NT2/D1 (cell line): ENCODE results near the gene AMZ1.

Experiments used
- DNase-seq: peaks from one replicate; pipeline ENCODE4 v3.0.0-alpha.2; 2011; ENCODE audit warnings: low read depth, low spot score
- H3K27me3 ChIP-seq: 2 replicates; pipeline ENCODE4 v1.6.0; 2011; ENCODE audit warnings: mild to moderate bottlenecking; ENCODE audit not compliant: insufficient read length, insufficient read depth
- H3K36me3 ChIP-seq: 2 replicates; pipeline ENCODE4 v1.6.1; 2011; ENCODE audit warnings: mild to moderate bottlenecking, low read length, mixed read lengths; ENCODE audit not compliant: insufficient read depth, insufficient read length
- H3K4me1 ChIP-seq: 2 replicates; pipeline ENCODE4 v1.5.1; 2011; ENCODE audit not compliant: insufficient read depth, insufficient read length
- H3K4me3 ChIP-seq: 2 replicates; pipeline ENCODE4 v1.5.1; 2011; ENCODE audit warnings: low read depth; ENCODE audit not compliant: insufficient read length
- H3K9ac ChIP-seq: 2 replicates; pipeline ENCODE4 v1.6.0; 2011; ENCODE audit warnings: low read depth; ENCODE audit not compliant: insufficient read length
- H3K9me3 ChIP-seq: 2 replicates; pipeline ENCODE4 v1.5.1; 2011; ENCODE audit warnings: mild to moderate bottlenecking, low read length; ENCODE audit not compliant: insufficient read depth
- SUZ12 ChIP-seq: IDR thresholded peaks from 2 replicates; pipeline ENCODE4 v1.6.1; 2011; ENCODE audit not compliant: insufficient read length, insufficient read depth; ENCODE audit errors: extremely low read depth
- YY1 ChIP-seq: IDR thresholded peaks from 2 replicates; pipeline ENCODE4 v1.6.1; 2011; ENCODE audit not compliant: insufficient read length, insufficient read depth
- ZNF274 ChIP-seq: IDR thresholded peaks from 2 replicates; pipeline ENCODE4 v1.6.1; 2011; ENCODE audit warnings: mild to moderate bottlenecking, low read depth, low read length

AMZ1 gene

GRCh38 chr7:2687881-2688318 lies at the start of gene AMZ1:
Gene AMZ1 (plus strand): TSS chr7:2688202. CDS start chr7:2700452, 12,250 bp downstream.
- Histone ChIP-seq H3K36me3 (no peaks in the 10 kb centered on the region), H3K27me3 (peaks cover 50% of the 10 kb centered on the region), H3K4me1 (peaks cover 9% of the 10 kb centered on the region), H3K4me3 (peak within 1 kb of the TSS; percentile 39), H3K9ac (peak within 1 kb of the TSS; percentile 67), H3K9me3 (no peaks in the 10 kb centered on the region)
- TF ChIP-seq YY1, result no peak
- no peak for TF ChIP-seq SUZ12
- no peak for TF ChIP-seq ZNF274
- no peak for DNase-seq

- DNase-seq, result no peak
- peaks cover 63% of the 10 kb centered on the region for H3K36me3 ChIP-seq
- TF ChIP-seq YY1, result no peak
- TF ChIP-seq SUZ12, result no peak
- TF ChIP-seq ZNF274, result no peak
- peaks cover 59% of the 10 kb centered on the region for H3K4me1 ChIP-seq
- no peaks in the 10 kb centered on the region for H3K9me3 ChIP-seq
- no peaks in the 10 kb centered on the region for H3K27me3 ChIP-seq
- no peak overlapping the region for H3K4me3 ChIP-seq
- peak overlapping the region; percentile 56 for H3K9ac ChIP-seq
Observed at GRCh38 chr7:2638224-2638991, 49.6 kb upstream of the AMZ1 start.

- Histone ChIP-seq H3K36me3 (peaks cover 67% of the 10 kb centered on the region), H3K27me3 (no peaks in the 10 kb centered on the region), H3K9ac (no peak overlapping the region), H3K9me3 (no peaks in the 10 kb centered on the region), H3K4me1 (peaks cover 57% of the 10 kb centered on the region), H3K4me3 (no peak overlapping the region)
- TF ChIP-seq ZNF274 (no peak), YY1 (no peak), SUZ12 (no peak)
- DNase-seq, result no peak
Observed at GRCh38 chr7:2639181-2639681, 48.8 kb upstream of the AMZ1 start.

- H3K27me3 ChIP-seq, result no peaks in the 10 kb centered on the region
- H3K36me3 ChIP-seq, result peaks cover 66% of the 10 kb centered on the region
- TF ChIP-seq SUZ12 (no peak), ZNF274 (no peak), YY1 (no peak)
- H3K9me3 ChIP-seq, result no peaks in the 10 kb centered on the region
- no peak for DNase-seq
- H3K4me1 ChIP-seq, result peaks cover 61% of the 10 kb centered on the region
- H3K4me3 ChIP-seq, result no peak overlapping the region
- peak overlapping the region; percentile 52 for H3K9ac ChIP-seq
Observed at GRCh38 chr7:2639695-2640481, 48.1 kb upstream of the AMZ1 start.

GRCh38 chr7:2640482-2640830 lies 47.5 kb upstream of the AMZ1 start:
- no peak for TF ChIP-seq ZNF274
- TF ChIP-seq YY1, result no peak
- TF ChIP-seq SUZ12, result no peak
- Histone ChIP-seq H3K27me3 (no peaks in the 10 kb centered on the region), H3K4me1 (peaks cover 61% of the 10 kb centered on the region), H3K4me3 (no peak overlapping the region), H3K36me3 (peaks cover 61% of the 10 kb centered on the region), H3K9ac (peak overlapping the region; percentile 52), H3K9me3 (no peaks in the 10 kb centered on the region)
- DNase-seq, result no peak

- no peak for DNase-seq
- H3K36me3 ChIP-seq, result peaks cover 59% of the 10 kb centered on the region
- no peaks in the 10 kb centered on the region for H3K9me3 ChIP-seq
- no peaks in the 10 kb centered on the region for H3K27me3 ChIP-seq
- H3K4me3 ChIP-seq, result no peak overlapping the region
- TF ChIP-seq SUZ12, result no peak
- no peak for TF ChIP-seq ZNF274
- no peak for TF ChIP-seq YY1
- H3K4me1 ChIP-seq, result peaks cover 61% of the 10 kb centered on the region
- H3K9ac ChIP-seq, result peak overlapping the region; percentile 52
Observed at GRCh38 chr7:2640846-2641316, 47.1 kb upstream of the AMZ1 start.
